ENCODE measurements around the gene JARID2.

Gene JARID2

GRCh38 chr6:15556711-15557110, 310.8 kb downstream of the JARID2 start:
- POLR2A ChIA-PET (ENCODE audit: low non-redundant PET) = no interaction called here
- no peak overlapping the region for H3K27ac ChIP-seq
- CTCF ChIA-PET = interaction anchor here (0.6 kb wide), 1 partner anchor 1939 kb away, joined by 3 read pairs; no protein-coding TSS in a partner anchor
- TF ChIP-seq CTCF (conservative IDR thresholded peaks at IDR 0.05; ENCODE audit: low read depth) = no peak
- DNase-seq (ENCODE audit: low spot score) = no peak

- no peak overlapping the region for H3K27ac ChIP-seq
- TF ChIP-seq CTCF (conservative IDR thresholded peaks at IDR 0.05; ENCODE audit: low read depth) = no peak
- POLR2A ChIA-PET (ENCODE audit: low non-redundant PET) = no interaction called here
- no peak for DNase-seq (ENCODE audit: low spot score)
- CTCF ChIA-PET = interaction anchor here (0.6 kb wide), 1 partner anchor 1424 kb away, joined by 3 read pairs; no protein-coding TSS in a partner anchor
Measured at GRCh38 chr6:15557174-15557573, 311.3 kb downstream of the JARID2 start.

- no peak overlapping the region for H3K27ac ChIP-seq
- no peak for DNase-seq (ENCODE audit: low spot score)
- ChIA-PET CTCF (no interaction called here), POLR2A (ENCODE audit: low non-redundant PET) (no interaction called here)
- no peak for TF ChIP-seq CTCF (conservative IDR thresholded peaks at IDR 0.05; ENCODE audit: low read depth)
Measured at GRCh38 chr6:15560713-15561112, 314.8 kb downstream of the JARID2 start.

GRCh38 chr6:15561447-15562199, 315.8 kb downstream of the JARID2 start:
- POLR2A ChIA-PET (ENCODE audit: low non-redundant PET) = no interaction called here
- no peak for TF ChIP-seq CTCF (conservative IDR thresholded peaks at IDR 0.05; ENCODE audit: low read depth)
- no peak overlapping the region for H3K27ac ChIP-seq
- CTCF ChIA-PET = no interaction called here
- no peak for DNase-seq (ENCODE audit: low spot score)

GRCh38 chr6:15562977-15563376, 317.1 kb downstream of the JARID2 start:
- ChIA-PET POLR2A (ENCODE audit: low non-redundant PET) (no interaction called here), CTCF (no interaction called here)
- H3K27ac ChIP-seq = no peak overlapping the region
- no peak for DNase-seq (ENCODE audit: low spot score)
- no peak for TF ChIP-seq CTCF (conservative IDR thresholded peaks at IDR 0.05; ENCODE audit: low read depth)

GRCh38 chr6:15569035-15569995, 323.4 kb downstream of the JARID2 start:
- TF ChIP-seq CTCF (conservative IDR thresholded peaks at IDR 0.05; ENCODE audit: low read depth) = no peak
- DNase-seq (ENCODE audit: low spot score) = no peak
- CTCF ChIA-PET = no interaction called here
- POLR2A ChIA-PET (ENCODE audit: low non-redundant PET) = no interaction called here
- H3K27ac ChIP-seq = no peak overlapping the region

Measured in RWPE1 (cell line).